GM21619 (cell line): ENCODE measurements around the gene CLN5.

ENCODE experiments used
- ATAC-seq: cut with Tn5 transposase; IDR thresholded peaks from one replicate; pipeline ENCODE4 v1.9.1; 2021; ENCODE audit not compliant: unreplicated experiment

The CLN5 gene

GRCh38 chr13:77016888-77017623, 25.2 kb downstream of the CLN5 start:
- ATAC-seq, result no peak

GRCh38 chr13:77019756-77020155, 27.9 kb downstream of the CLN5 start:
- no peak for ATAC-seq

- no peak for ATAC-seq
Measured at GRCh38 chr13:77022341-77022740, 30.5 kb downstream of the CLN5 start.

GRCh38 chr13:77026255-77026860, 34.5 kb downstream of the CLN5 start:
- peak; percentile 49 for ATAC-seq

- peak; percentile 53 for ATAC-seq
Measured at GRCh38 chr13:77026861-77027621, 35.2 kb downstream of the CLN5 start, which contains the start of gene FBXL3. Gene FBXL3 (minus strand): TSS chr13:77027159. CDS start chr13:77021860, 5,299 bp downstream.

GRCh38 chr13:77028202-77028601, 36.3 kb downstream of the CLN5 start:
- no peak for ATAC-seq

GRCh38 chr13:77029436-77029835, 37.6 kb downstream of the CLN5 start:
- no peak for ATAC-seq

GRCh38 chr13:77031656-77032243, 39.9 kb downstream of the CLN5 start:
- no peak for ATAC-seq

GRCh38 chr13:77033717-77034302, 41.9 kb downstream of the CLN5 start:
- no peak for ATAC-seq

- ATAC-seq, result no peak
Measured at GRCh38 chr13:77034881-77035280, 43.0 kb downstream of the CLN5 start.

- ATAC-seq, result no peak
Measured at GRCh38 chr13:77036279-77036678, 44.4 kb downstream of the CLN5 start.

- ATAC-seq, result no peak
Measured at GRCh38 chr13:77038907-77039480, 47.1 kb downstream of the CLN5 start.

- ATAC-seq, result no peak
Measured at GRCh38 chr13:77040076-77040475, 48.2 kb downstream of the CLN5 start.

- no peak for ATAC-seq
Measured at GRCh38 chr13:77040835-77041234, 49.0 kb downstream of the CLN5 start.

- no peak for ATAC-seq
Measured at GRCh38 chr13:77042566-77043177, 50.8 kb downstream of the CLN5 start.

GRCh38 chr13:77047649-77048343, 55.9 kb downstream of the CLN5 start:
- ATAC-seq, result no peak

GRCh38 chr13:77048681-77049080, 56.8 kb downstream of the CLN5 start:
- ATAC-seq, result no peak

- ATAC-seq, result no peak
Measured at GRCh38 chr13:77053192-77053591, 61.3 kb downstream of the CLN5 start.
